Small intestine (tissue), 7 donors: ENCODE results near the gene SRC. TPM values are rescaled to one million over a fixed set of nuclear protein-coding genes. Genes with fewer than 3 reads are reported as not detected.

Source experiments
- DNase-seq, 2 donors: peaks; one replicate each; pipeline versions ENCODE4 v3.0.0 to v3.0.0-alpha.2; 2013
- FAIRE-seq: peaks from 2 replicates; lab custom pipeline; 2012; peaks lifted over from hg19 to GRCh38; lab: Jason Lieb, UNC
- H3K27ac ChIP-seq, 3 donors: one replicate each; pipeline ENCODE4 v1.5.1; 2013; ENCODE audit warnings: low read length in 2 of 3, mild to moderate bottlenecking in 2 of 3, control low read depth in 1 of 3, inconsistent platforms in 1 of 3, low read depth in 1 of 3, moderate library complexity in 1 of 3
- H3K27me3 ChIP-seq, 3 donors: one replicate each; pipeline ENCODE4 v1.6.1; 2013; ENCODE audit warnings: low read length in 3 of 3, inconsistent platforms in 1 of 3; ENCODE audit not compliant: control insufficient read depth in 3 of 3, insufficient read depth in 3 of 3
- H3K36me3 ChIP-seq, 3 donors: one replicate each; pipeline ENCODE4 v1.6.1; 2013; ENCODE audit warnings: low read length in 3 of 3, inconsistent platforms in 1 of 3, low read depth in 1 of 3, mild to moderate bottlenecking in 1 of 3, moderate library complexity in 1 of 3; ENCODE audit not compliant: control insufficient read depth in 3 of 3, insufficient read depth in 2 of 3
- H3K4me1 ChIP-seq, 3 donors: one replicate each; pipeline ENCODE4 v1.6.1; 2013; ENCODE audit warnings: low read length in 2 of 3, inconsistent platforms in 1 of 3, low read depth in 1 of 3, mild to moderate bottlenecking in 1 of 3, moderate library complexity in 1 of 3; ENCODE audit not compliant: control insufficient read depth in 3 of 3, insufficient read depth in 2 of 3
- H3K4me3 ChIP-seq, 3 donors: one replicate each; pipeline ENCODE4 v1.5.1; 2013; ENCODE audit warnings: low read length in 3 of 3, control low read depth in 1 of 3, inconsistent platforms in 1 of 3, low read depth in 1 of 3, mild to moderate bottlenecking in 1 of 3, moderate library complexity in 1 of 3
- H3K9me3 ChIP-seq, 2 donors: one replicate each; pipeline ENCODE4 v1.6.1; 2013; ENCODE audit warnings: low read depth in 1 of 2, low read length in 1 of 2; ENCODE audit not compliant: control insufficient read depth in 2 of 2, insufficient read depth in 1 of 2
- WGBS, 3 donors: extraction: QIAGEN DNeasy Blood & Tissue Kit; methylation state at CpG; one replicate each; pipeline ENCODE4 v1.1.7; 2013; 5-methylcytosine and 5-hydroxymethylcytosine counted together
- polyA plus RNA-seq, 4 donors: library from polyadenylated mRNA; stranded (reverse) in 3 of 4; unstranded in 1 of 4; fragments of 200-250 nt in 3 of 4; fragments of 120-200 nt in 1 of 4; gene quantifications; one replicate each; pipeline versions ENCODE4 v1.2.1 to v1.2.3, GENCODE V29; 2013
- donor health status: healthy with polysubstance abuse.
- donor health status: control.
- donor health status: control.
- donor health status: Bipolar disorder and iron deficiency.
- donor health status: healthy.

Gene SRC
- polyA plus RNA-seq, 4 donors: 70.8 to 173 (median 95.3) TPM

- Histone ChIP-seq H3K9me3 (no peaks in the 10 kb centered on the region), H3K4me3 (no peak overlapping the region), H3K27ac (no peak overlapping the region), H3K4me1 (no peaks in the 10 kb centered on the region), H3K27me3 (peaks cover 0 to 5% (median 2%) of the 10 kb centered on the region in 3 donors), H3K36me3 (no peaks in the 10 kb centered on the region)
- 49 to 56% (median 51%) methylated on average over 4 of the region's 4 CpGs for WGBS, 3 donors
- DNase-seq: no peak
- no peak for FAIRE-seq
These were observed 89.7 kb downstream of the SRC start for GRCh38 chr20:37435607-37436006.

DNA sequence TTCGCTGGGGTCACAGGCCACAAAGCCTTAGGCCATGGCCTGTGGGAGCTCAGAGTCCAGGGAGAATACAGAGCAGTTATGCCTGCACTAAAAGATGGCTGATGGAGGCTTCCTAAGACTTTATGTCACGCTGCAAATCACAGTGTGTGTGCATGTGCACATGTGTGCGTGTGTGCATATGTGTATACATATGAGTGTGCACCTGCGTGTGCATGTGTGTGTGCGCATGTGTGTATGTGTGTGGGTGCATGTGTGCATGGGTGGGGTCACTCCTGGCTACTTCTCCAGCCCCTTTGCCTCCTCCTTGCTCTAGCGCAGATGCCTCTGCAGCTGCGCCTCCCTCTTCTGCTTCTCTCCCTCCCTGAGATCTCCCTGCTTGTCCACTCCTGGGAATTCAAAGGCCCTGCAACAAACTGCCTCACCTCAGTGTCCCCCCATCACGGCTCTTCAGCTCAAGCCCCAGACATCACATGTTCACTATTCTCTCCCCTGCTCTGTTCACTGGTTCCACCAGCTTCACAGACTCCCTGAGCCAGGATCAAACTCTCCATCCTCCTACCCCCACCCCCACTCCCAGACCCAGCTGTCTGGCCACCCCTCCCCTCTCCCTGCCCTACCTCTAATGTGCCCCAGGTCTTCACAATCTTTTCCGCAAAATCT lies 90.7 kb downstream of the SRC start:
- no peak for DNase-seq

GRCh38 chr20:37437676-37438075 lies 91.7 kb downstream of the SRC start:
- Histone ChIP-seq H3K27me3 (peaks cover 0 to 2% (median 0%) of the 10 kb centered on the region in 3 donors), H3K4me1 (no peaks in the 10 kb centered on the region), H3K27ac (no peak overlapping the region), H3K9me3 (no peaks in the 10 kb centered on the region), H3K36me3 (no peaks in the 10 kb centered on the region), H3K4me3 (no peak overlapping the region)
- DNase-seq (no peak), FAIRE-seq (no peak)
- 89 to 91% (median 91%) methylated on average over 8 of the region's 8 CpGs for WGBS, 3 donors

More for the DNA sequence above, 90.7 kb downstream of the SRC start:
- FAIRE-seq: no peak
- Histone ChIP-seq H3K9me3 (no peaks in the 10 kb centered on the region), H3K36me3 (no peaks in the 10 kb centered on the region), H3K4me3 (no peak overlapping the region), H3K27me3 (peaks cover 0 to 2% (median 0%) of the 10 kb centered on the region in 3 donors), H3K27ac (no peak overlapping the region), H3K4me1 (no peaks in the 10 kb centered on the region)
- 86 to 91% (median 86%) methylated on average over 9 of the region's 9 CpGs for WGBS, 3 donors

DNA sequence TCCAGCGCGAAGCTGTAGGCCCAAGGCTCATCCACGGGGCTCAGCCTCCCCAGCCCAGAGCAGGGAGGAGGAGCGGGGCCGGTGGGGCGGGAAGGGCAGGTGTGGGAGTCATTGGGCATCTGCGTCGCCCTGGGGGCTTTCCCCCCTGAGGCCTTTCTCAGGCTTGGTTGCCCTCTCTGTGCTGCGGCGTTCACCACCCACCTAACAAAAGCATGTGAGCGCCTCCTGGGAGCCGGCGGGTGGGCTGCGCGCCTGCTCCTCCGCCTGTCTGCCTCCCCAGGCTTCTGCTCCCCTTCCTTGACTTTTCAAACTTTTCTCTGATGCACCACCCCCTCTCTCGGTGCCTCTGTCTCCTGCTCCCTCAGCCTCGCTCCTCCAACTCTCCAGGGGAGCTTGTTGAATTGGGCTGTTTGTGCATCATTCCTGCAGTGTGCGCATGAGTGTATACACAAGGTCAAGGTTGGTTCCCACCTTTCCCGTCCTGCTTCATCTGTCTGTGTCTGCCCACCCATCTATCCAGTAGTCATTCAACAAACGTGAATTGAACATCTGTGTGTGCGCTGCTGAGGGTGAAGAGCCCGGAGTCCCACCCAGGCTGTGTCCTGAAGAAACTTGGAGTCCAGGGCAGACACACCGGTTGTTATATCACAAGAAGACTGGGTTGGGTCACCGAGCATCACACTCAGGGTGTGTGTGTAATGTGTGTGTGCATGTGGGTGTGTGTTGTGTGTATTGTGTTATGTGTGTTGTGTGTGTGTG lies 92.7 kb downstream of the SRC start:
- Histone ChIP-seq H3K27me3 (peaks cover 0 to 2% (median 0%) of the 10 kb centered on the region in 3 donors), H3K36me3 (no peaks in the 10 kb centered on the region), H3K4me3 (no peak overlapping the region), H3K27ac (no peak overlapping the region), H3K4me1 (no peaks in the 10 kb centered on the region), H3K9me3 (no peaks in the 10 kb centered on the region)
- FAIRE-seq: no peak
- 84 to 86% (median 86%) methylated on average over 23 to 25 of the region's 25 CpGs for WGBS, 3 donors
- DNase-seq: no peak

DNA sequence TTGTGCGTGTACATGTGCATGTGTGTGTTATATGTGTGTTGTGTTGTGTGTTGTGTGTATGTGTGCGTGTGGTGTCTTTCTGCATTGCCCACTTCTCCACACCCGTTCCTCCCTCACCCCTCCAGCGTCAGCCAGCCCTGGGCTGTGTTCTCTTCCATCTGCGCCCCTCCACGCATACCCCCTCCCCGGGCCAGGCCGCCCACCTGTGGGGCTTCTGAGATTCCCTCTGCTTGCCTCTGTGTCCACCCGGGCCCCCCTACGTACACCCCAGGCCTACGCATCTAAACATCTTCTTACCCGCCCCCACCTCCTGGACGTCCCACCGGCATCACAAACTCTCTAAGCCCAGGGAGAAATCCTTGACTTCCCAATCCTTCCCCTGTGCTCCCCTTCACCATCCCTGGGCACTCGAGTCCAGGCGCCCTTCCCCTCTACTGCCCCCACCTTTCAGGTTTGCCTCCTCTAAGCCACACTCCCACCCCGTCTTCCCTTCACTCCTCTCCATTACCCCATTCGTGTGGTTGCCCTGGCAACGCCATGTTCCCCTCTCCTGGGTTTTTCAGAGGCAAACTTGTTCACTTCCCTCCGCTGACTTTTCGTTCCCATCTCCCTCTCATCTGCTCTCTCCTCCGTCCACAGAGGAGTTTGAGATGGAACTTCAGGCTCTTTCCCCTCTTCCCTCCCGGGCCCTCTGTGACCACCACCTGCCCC lies 93.4 kb downstream of the SRC start:
- DNase-seq (no peak), FAIRE-seq (no peak)
- no peak overlapping the region for H3K4me3 ChIP-seq
- no peaks in the 10 kb centered on the region for H3K9me3 ChIP-seq
- no peaks in the 10 kb centered on the region for H3K36me3 ChIP-seq
- H3K27me3 ChIP-seq: peaks cover 0 to 2% (median 0%) of the 10 kb centered on the region in 3 donors
- no peaks in the 10 kb centered on the region for H3K4me1 ChIP-seq
- WGBS, 3 donors: 80 to 82% (median 82%) methylated on average over 21 to 23 of the region's 23 CpGs
- H3K27ac ChIP-seq: no peak overlapping the region

DNA sequence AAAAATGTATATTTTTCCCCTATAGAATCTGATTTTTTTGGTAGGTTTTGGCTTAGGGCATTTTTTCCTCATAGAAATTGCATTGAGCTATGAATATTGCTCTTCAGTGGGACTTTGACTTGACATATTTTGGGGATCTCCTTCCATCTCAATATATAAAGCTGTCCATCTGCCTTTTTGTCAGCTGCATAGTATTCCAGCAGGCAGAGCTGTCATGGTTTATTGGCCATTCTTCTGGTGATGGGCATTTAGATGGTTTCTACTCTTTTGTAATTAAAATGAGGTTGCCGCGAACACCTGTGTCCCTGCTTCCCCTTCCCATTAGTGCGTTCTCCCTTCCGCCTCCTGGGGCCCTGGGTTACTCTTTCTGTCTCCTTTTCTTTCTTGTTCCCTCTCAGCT lies 95.1 kb downstream of the SRC start:
- H3K27me3 ChIP-seq: no peaks in the 10 kb centered on the region
- DNase-seq: no peak
- H3K9me3 ChIP-seq: no peaks in the 10 kb centered on the region
- no peak for FAIRE-seq
- H3K27ac ChIP-seq: no peak overlapping the region
- no peak overlapping the region for H3K4me3 ChIP-seq
- no peaks in the 10 kb centered on the region for H3K36me3 ChIP-seq
- no peaks in the 10 kb centered on the region for H3K4me1 ChIP-seq
- 93 to 96% (median 95%) methylated on average over 4 of the region's 4 CpGs for WGBS, 3 donors

DNA sequence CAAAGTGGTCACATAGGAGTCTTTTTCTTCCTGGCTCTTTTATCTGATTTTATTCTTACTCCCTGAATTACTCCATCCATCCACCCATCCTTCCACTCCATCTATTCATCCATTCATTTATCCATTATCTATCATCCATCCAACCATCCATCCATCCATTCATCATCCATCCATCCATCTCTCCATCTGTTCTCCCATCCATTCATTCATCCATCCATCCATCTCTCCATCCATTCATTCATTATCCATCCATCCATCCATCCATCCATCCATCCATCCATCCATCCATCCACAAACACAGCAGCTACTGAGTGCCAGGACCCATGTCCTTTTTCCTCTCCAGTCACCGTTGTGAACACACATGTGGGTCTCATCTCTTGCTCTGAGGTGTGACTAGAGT lies 96.6 kb downstream of the SRC start:
- DNase-seq (no peak), FAIRE-seq (no peak)
- no peaks in the 10 kb centered on the region for H3K36me3 ChIP-seq
- no peaks in the 10 kb centered on the region for H3K27me3 ChIP-seq
- no peak overlapping the region for H3K27ac ChIP-seq
- WGBS, 3 donors: 76 to 86% (median 84%) methylated on average over 1 of the region's 1 CpG
- H3K4me3 ChIP-seq: no peak overlapping the region
- H3K9me3 ChIP-seq: no peaks in the 10 kb centered on the region
- H3K4me1 ChIP-seq: no peaks in the 10 kb centered on the region

GRCh38 chr20:37442986-37443385 lies 97.0 kb downstream of the SRC start:
- FAIRE-seq (no peak), DNase-seq (no peak)
- H3K9me3 ChIP-seq: no peaks in the 10 kb centered on the region
- no peak overlapping the region for H3K27ac ChIP-seq
- 86 to 89% (median 87%) methylated on average over 3 of the region's 3 CpGs for WGBS, 3 donors
- no peaks in the 10 kb centered on the region for H3K36me3 ChIP-seq
- H3K4me1 ChIP-seq: no peaks in the 10 kb centered on the region
- no peak overlapping the region for H3K4me3 ChIP-seq
- no peaks in the 10 kb centered on the region for H3K27me3 ChIP-seq
